T-helper 1 cell (primary cell): ENCODE results near the gene SCAMP1.
A peak's percentile ranks its signal among the peaks of the same experiment; 100 is the strongest.
"Not testable (repeated sequence)": the region's sequence is repeated elsewhere in the genome, so short reads cannot be mapped to it uniquely, and the experiment has no call there.

Experiments used
- DNase-seq, 5 donors: peaks; one replicate each; pipeline ENCODE4 v3.0.0-alpha.2; 2012 to 2020

SCAMP1 gene

GRCh38 chr5:78361631-78361993 lies 1.2 kb downstream of the SCAMP1 start:
- DNase-seq: peak in 1 of 5 donors; percentile 8

DNA sequence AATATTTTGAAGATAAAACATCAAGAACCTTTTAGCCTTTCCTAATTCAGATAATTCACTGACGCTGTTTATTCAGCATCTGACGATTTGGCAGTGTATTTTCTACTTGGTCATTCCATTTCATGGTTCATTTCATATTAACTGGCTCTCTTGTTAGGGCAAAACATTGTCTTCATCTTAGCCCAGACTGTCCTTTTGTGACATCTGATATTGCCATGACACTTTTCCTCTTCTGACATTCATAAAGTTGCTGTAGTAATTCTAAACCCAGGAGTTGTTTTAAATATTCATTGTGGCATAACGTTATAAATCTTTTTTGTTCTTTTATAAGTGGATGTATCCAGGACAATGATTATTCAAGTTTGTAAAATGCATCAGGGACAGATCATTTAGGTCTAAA lies 1.8 kb downstream of the SCAMP1 start:
- DNase-seq: no peak

GRCh38 chr5:78364005-78364404 lies 3.6 kb downstream of the SCAMP1 start:
- DNase-seq: no peak

GRCh38 chr5:78367318-78367991 lies 7.0 kb downstream of the SCAMP1 start:
- DNase-seq: no peak

DNA sequence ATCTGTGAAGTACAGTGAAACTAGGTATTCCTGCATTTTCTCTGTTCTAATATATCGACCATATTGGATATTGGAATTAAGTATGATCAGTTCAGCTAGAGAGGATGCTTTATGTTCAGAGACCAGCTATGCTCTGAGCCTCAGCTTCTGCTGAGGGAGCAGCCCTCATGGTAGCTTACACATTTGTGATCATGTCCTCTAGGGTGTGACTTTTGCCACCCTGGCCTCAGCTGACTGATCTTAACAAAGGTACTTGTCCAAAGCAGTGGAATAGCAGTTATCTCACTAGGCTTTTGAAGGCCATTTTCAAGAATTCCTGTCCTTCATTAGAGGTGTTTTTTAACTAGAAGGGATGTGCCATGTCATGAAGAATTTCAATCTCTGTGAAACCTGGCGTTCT lies 9.3 kb downstream of the SCAMP1 start:
- no peak for DNase-seq

DNA sequence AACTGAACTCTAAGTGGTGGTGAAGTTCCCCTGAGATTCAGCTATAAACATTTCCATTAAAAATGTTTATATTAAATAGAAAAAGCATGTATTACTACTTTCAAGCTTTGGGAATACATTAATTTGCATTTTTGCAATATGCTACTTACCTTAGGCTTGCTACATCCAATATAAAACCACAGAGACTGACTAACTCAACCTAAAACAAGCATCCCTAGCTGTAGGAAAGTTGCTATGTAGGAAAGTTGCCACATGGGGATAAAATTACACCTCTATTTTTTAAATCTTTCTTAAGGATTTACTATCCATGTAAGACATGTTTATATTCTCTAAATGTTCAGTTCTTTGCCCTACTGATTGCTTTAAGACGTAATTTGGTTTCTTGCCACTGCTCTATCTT lies 12.8 kb downstream of the SCAMP1 start:
- DNase-seq: no peak

DNA sequence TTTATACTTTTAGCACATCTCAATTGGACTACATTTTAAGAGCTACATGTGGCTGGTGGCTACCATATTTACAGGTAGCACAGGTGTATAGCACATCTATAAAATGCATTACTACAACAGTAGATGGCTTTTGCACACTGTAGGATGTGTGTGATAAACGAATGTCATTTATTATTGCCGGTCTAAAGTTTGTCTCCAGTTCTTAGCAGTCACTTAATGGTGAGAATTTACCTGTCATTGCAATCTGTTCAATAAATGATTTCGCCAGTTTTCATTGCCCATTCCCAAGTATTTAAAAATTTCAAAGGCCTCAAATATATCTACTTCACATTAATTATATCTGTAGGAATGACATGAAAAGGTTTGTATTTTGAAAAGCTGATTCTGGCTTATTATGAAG lies 15.9 kb downstream of the SCAMP1 start:
- DNase-seq: no peak

- DNase-seq: peak in 1 of 5 donors; percentile 14
Measured at GRCh38 chr5:78377056-78377717, 16.8 kb downstream of the SCAMP1 start.

DNA sequence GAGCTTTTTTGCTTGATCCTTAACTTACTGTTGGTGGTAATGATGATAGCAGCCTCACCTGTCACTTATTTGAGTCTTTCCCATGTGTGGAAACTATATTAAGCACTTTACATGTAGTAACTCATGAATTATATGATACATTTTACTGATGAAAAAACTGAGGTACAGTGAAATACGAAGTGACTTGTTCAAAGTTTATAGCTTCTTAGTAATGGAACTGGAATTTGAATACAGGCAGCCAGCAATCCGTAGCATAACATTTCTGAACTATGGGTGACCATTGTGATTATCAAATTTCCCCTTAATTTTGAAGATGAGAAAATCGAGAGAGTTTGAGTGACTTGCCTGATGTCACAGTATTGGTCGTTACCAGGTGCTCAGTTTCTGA lies 17.3 kb downstream of the SCAMP1 start:
- no peak for DNase-seq

DNA sequence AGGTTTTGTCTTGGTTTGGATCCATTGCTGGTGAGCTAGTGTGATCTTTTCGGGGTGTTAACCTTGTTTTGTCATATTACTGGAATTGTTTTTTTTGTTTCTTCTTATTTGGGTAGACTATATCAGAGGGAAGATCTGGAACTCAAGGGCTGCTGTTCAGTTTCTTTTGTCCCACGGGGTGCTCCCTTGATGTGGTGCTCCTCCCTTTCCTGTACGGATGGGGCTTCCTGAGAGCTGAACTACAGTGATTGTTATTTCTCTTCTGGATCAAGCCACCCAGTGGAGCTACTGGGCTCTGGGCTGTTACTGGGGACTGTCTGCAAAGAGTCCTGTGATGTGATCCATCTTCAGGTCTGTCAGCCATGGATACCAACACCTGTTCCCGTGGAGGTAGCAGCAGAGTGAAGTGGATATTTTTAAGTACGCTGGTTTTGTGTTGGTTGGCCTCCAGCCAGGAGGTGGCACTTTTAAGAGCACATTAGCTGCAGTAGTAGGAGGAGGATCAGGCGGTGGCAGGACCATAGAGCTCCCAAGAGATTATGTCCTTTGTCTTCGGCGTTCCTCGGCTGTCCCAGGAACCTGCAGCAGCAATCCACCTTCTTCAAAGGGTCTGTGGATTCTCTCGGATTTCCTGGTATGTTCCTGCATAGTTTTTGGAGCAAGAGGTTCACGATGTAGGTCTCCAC lies 27.2 kb downstream of the SCAMP1 start:
- no peak for DNase-seq

- DNase-seq: not testable (repeated sequence)
Measured at GRCh38 chr5:78391357-78391756, 30.9 kb downstream of the SCAMP1 start.

GRCh38 chr5:78397831-78398230 lies 37.4 kb downstream of the SCAMP1 start:
- no peak for DNase-seq

GRCh38 chr5:78399116-78399515 lies 38.7 kb downstream of the SCAMP1 start:
- no peak for DNase-seq

DNA sequence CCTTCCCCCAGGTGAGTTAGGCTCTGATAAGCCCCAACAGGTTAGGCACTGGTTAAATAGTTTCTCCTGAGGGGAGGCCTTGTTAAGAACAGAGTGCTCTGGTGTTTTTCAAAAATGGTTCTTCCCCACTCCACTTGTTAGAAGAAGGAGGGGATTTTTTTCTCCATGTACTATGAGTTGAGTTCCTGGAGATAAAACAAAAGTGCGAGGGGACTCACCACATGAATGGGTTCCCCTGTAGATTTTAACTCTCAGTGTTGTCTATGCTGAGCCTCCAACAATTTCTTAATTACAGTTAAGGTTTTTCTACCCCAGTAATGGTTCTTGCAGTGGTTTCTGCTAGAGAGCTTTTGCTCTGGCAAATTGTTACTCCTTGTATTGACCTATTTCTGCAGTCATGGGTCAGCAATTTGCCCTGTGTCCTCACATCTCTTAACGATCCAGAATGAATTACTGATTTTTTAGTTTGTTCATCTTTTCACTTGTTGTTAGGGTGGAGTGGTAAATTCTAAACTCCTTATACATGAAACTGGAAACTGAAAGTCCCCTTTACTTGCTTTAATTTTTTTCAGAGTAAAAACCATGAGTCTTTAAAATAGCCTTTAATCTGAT lies 44.4 kb downstream of the SCAMP1 start:
- DNase-seq: no peak

GRCh38 chr5:78405829-78406750 lies 45.7 kb downstream of the SCAMP1 start:
- no peak for DNase-seq

- DNase-seq: no peak
Measured at GRCh38 chr5:78407458-78407857, 47.0 kb downstream of the SCAMP1 start.

- DNase-seq: no peak
Measured at GRCh38 chr5:78411586-78411985, 51.2 kb downstream of the SCAMP1 start.

GRCh38 chr5:78416677-78417425 lies 56.4 kb downstream of the SCAMP1 start:
- DNase-seq: no peak

GRCh38 chr5:78419396-78419795 lies 59.0 kb downstream of the SCAMP1 start:
- DNase-seq: no peak

- no peak for DNase-seq
Measured at GRCh38 chr5:78420548-78420947, 60.1 kb downstream of the SCAMP1 start.

DNA sequence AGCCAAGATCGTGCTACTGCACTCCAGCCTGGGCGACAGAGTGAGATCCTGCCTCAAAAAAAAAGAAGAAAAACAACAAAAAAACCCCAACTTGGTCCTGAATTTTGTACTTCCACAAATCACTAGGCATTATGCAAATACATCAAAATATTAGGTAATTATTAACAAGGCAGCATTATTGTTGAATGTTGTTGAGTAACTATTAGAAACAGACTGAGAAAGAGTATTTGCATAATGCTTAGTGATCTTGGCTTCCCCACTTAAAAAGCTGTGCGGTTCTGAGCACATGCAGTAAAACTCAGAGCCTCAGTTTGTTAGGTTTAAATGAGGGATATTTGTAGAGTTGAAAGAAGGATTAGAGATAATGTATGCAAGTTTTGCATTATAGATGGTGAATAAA lies 64.2 kb downstream of the SCAMP1 start:
- DNase-seq: no peak
